BLaER1 treated with 17β-estradiol and CSF1 and Interleukin-3, amounts not matched to agents 10 nM and 100 nM (cell line): ENCODE data around the gene RNF4.
A peak's percentile ranks its signal among the peaks of the same experiment; 100 is the strongest.

Experiments used
- H3K27ac ChIP-seq, 11 experiments: shearing (Covaris generic); formaldehyde crosslinking; 2 replicates each; pipeline ENCODE4 v1.8.1; 2022
- H3K27me3 ChIP-seq, 11 experiments: shearing (Covaris generic); formaldehyde crosslinking; 2 replicates each; pipeline ENCODE4 v1.8.1; 2022
- H3K36me3 ChIP-seq, 11 experiments: shearing (Covaris generic); formaldehyde crosslinking; 2 replicates each; pipeline ENCODE4 v1.8.1; 2022
- H3K4me1 ChIP-seq, 10 experiments: shearing (Covaris generic); formaldehyde crosslinking; 2 replicates each; pipeline ENCODE4 v1.8.1; 2022
- H3K4me2 ChIP-seq, 11 experiments: shearing (Covaris generic); formaldehyde crosslinking; 2 replicates each; pipeline ENCODE4 v1.8.1; 2022
- H3K4me3 ChIP-seq, 10 experiments: shearing (Covaris generic); formaldehyde crosslinking; 2 replicates each; pipeline ENCODE4 v1.8.1; 2022
- H3K9ac ChIP-seq, 11 experiments: shearing (Covaris generic); formaldehyde crosslinking; 2 replicates each; pipeline ENCODE4 v1.8.1; 2022
- H3K9me3 ChIP-seq, 11 experiments: shearing (Covaris generic); formaldehyde crosslinking; replicated peaks in 1 of 11; 2 replicates each; pipeline ENCODE4 v1.8.1; 2022
- H4K20me1 ChIP-seq, 11 experiments: shearing (Covaris generic); formaldehyde crosslinking; 2 replicates each; pipeline ENCODE4 v1.8.1; 2022
- Cebpa-rat ChIP-seq, 11 experiments: shearing (Covaris generic); IDR thresholded peaks; 2 replicates each; pipeline ENCODE4 v1.8.1; 2022

Gene RNF4

DNA sequence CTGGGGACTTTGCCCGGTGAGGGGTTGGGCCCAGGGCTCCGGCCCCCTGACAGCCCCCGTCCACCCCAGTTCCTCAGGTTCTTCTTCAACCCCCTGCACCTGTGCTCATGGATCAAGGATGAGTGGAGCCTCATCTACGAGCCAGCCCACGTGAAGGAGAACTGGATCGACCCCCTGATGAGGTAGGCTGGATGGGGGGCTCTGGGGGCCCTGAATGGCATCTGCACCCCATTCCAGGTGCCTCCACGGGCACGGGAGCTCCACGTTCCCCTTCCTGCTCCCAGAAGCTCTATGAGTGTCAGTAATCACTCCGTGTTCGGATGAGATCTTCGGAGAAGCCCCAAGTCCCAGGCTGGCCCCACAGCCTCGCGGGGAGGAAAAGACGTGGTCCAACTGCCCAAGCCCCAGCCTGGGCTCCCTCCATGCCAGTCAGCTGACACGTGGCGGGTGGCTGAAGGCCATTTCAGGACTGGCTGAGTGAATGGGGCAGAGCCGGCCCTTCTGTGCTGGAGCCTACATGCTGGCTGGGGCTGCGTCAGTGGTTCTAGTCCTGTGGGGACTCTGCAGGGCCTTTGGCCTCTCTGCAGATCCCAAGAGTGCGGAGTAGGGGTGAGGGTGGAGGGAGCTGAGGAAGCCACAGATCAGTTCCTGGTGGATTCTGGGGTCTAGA is 25.7 kb upstream of the RNF4 start:
- Histone ChIP-seq H3K27me3 (no peaks in the 10 kb centered on the region), H3K4me2 (no peak overlapping the region), H3K9me3 (0 out of 22 replicates have a peak, but pooled peaks cover 0 to 8% (median 0%) of the 10 kb centered on the region in 11 experiments), H3K36me3 (no peaks in the 10 kb centered on the region), H4K20me1 (no peaks in the 10 kb centered on the region; a peak in 1 of 22 replicates), H3K9ac (0 out of 22 replicates have a peak overlapping the region, but pooled peaks of 1 of the 11 experiments have one; percentile 7), H3K27ac (no peak overlapping the region), H3K4me3 (no peak overlapping the region), H3K4me1 (peaks cover 0 to 13% (median 5%) of the 10 kb centered on the region in 10 experiments; a peak in 9 of 20 replicates)
- no peak for TF ChIP-seq Cebpa-rat (IDR thresholded peaks at IDR 0.05)

DNA sequence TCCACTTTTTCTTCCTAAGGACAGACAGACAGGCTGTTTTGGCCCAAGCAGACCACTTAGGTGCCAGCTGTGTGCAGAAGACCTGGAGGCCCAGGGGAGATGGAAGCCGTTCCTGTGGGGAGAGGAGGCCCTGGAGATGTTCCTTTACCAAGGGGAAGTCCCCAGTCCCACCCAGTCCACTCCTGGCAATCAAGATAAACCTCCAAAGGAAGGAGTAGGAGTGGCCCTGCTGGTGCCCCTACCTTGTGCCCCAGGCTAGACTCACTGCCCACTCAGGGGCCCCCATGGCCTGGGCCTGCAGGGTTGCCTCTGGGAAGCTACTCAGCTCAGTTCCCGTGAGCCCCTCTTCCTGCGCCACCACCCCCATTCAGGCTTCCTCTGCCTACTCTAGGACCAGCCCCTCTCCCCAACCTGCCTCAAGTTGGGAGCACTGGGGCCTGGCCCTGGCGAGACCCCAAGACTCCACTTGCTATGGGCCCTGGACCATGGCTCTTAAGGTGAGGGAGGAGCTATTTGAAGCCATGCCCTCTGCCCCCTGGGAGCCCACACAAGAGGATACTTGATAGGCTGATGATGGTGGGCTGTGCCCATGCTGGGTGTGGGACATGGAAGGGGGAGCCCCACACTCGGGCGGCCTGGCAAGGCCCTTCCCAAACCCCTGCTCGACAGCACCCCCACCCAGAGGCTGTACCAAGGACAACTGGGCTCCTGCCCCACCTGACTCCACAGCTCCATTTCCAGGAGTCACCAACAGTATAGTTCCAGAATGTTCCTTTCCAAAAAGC is 24.8 kb upstream of the RNF4 start:
- Histone ChIP-seq H3K4me3 (no peak overlapping the region), H3K36me3 (no peaks in the 10 kb centered on the region), H3K9ac (0 out of 22 replicates have a peak overlapping the region, but pooled peaks of 1 of the 11 experiments have one; percentile 7), H3K27me3 (no peaks in the 10 kb centered on the region), H3K9me3 (0 out of 22 replicates have a peak, but pooled peaks cover 0 to 8% (median 0%) of the 10 kb centered on the region in 11 experiments), H4K20me1 (no peaks in the 10 kb centered on the region; a peak in 1 of 22 replicates), H3K4me1 (peaks cover 0 to 13% (median 5%) of the 10 kb centered on the region in 10 experiments; a peak in 9 of 20 replicates), H3K4me2 (no peak overlapping the region; a peak in 1 of 22 replicates), H3K27ac (no peak overlapping the region)
- TF ChIP-seq Cebpa-rat (IDR thresholded peaks at IDR 0.05), result no peak

DNA sequence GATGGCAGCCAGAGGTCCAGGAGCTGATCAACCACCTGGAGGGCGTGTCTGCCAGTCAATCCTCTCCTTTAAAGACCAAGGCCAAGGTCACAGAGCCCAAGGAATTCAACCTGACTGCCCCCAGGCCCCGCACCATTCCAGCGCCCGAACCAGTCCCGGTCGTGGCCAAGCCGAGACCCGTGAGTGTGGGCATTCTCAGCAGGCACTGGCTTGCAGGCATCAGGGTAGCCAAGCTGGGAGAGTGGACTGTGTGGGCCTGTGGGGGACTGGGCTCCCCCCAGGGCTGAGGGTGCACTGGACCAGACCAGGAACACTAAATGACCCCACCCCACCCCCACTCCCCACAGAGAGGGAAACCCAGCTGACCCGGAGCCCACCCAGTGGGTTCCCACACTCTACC is 23.8 kb upstream of the RNF4 start:
- TF ChIP-seq Cebpa-rat (IDR thresholded peaks at IDR 0.05), result no peak
- Histone ChIP-seq H3K4me1 (peaks cover 0 to 16% (median 5%) of the 10 kb centered on the region in 10 experiments; a peak in 10 of 20 replicates), H3K4me3 (no peak overlapping the region), H3K27me3 (no peaks in the 10 kb centered on the region), H4K20me1 (no peaks in the 10 kb centered on the region; a peak in 1 of 22 replicates), H3K27ac (no peak overlapping the region), H3K4me2 (no peak overlapping the region), H3K36me3 (no peaks in the 10 kb centered on the region), H3K9me3 (0 out of 22 replicates have a peak, but pooled peaks cover 0 to 8% (median 0%) of the 10 kb centered on the region in 11 experiments), H3K9ac (no peak overlapping the region)

DNA sequence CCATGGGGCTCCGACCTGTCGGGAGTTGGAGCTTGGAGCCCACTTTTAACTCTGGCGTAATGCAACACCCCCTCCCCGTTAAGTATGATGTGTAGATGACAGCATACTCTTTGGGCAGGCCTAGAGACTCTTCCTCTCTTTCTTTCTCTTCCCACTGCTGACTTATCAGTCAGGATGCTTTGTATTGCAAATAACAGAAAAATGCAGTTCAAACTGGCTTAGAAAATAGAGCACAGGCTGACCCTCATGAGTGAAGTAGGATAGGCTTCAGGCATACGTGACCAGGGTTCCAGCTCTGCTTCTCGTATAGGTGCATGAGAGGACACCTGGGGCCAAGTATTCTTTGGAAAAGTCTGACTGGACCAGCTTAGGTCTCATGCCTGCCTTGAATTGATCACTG is 23.3 kb upstream of the RNF4 start:
- Histone ChIP-seq H3K4me3 (no peak overlapping the region), H3K27ac (no peak overlapping the region), H3K27me3 (no peaks in the 10 kb centered on the region), H3K4me1 (peaks cover 0 to 19% (median 5%) of the 10 kb centered on the region in 10 experiments; a peak in 10 of 20 replicates), H3K9ac (no peak overlapping the region), H4K20me1 (peaks cover 0 to 4% (median 0%) of the 10 kb centered on the region in 11 experiments; a peak in 2 of 22 replicates), H3K9me3 (0 out of 22 replicates have a peak, but pooled peaks cover 0 to 8% (median 0%) of the 10 kb centered on the region in 11 experiments), H3K4me2 (no peak overlapping the region), H3K36me3 (no peaks in the 10 kb centered on the region)
- TF ChIP-seq Cebpa-rat (IDR thresholded peaks at IDR 0.05), result no peak

DNA sequence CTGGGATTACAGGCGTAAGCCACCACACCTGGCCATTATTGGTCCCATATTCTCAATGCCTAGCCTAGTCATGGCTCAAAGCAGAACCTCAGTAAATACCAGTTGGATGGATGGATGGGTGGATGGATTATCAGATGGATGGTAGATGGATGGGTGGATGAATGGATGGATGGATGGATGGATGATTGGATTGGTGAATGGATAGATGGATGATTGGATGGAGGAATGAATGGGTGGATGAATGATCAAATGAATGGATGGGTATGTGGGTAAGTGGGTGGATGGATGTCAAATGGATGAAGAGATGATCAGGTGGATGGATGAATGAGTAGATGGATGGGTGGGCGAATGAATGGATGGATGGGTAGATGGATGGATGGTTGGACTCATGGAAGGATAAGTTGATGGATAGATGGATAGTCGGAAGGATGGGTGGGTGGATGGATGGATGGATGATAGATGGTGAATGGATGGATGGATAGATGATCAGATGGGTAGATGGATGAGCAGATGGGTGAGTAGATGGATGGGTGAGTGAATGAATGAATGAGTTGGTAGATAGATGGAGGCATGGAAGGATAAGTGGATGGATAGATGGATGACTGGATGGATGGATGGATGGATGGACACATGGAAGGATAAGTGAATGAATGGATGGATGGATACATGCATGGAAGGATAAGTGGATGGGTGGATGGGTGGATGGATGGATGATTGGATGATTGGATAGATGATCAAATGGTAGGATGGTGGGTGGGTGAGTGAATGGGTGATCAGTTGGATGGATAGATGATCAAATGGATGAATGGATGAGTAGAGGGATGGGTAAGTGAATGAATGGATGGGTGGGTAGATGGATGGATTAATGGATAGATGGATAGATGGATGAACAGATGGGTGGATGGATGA is 22.0 kb upstream of the RNF4 start:
- Histone ChIP-seq H3K27me3 (no peaks in the 10 kb centered on the region), H3K4me1 (peaks cover 0 to 14% (median 2%) of the 10 kb centered on the region in 10 experiments; a peak in 9 of 20 replicates), H3K9ac (no peak overlapping the region), H4K20me1 (peaks cover 0 to 11% (median 0%) of the 10 kb centered on the region in 11 experiments; a peak in 2 of 22 replicates), H3K27ac (no peak overlapping the region), H3K4me2 (no peak overlapping the region), H3K9me3 (0 out of 22 replicates have a peak, but pooled peaks cover 0 to 8% (median 0%) of the 10 kb centered on the region in 11 experiments), H3K36me3 (no peaks in the 10 kb centered on the region), H3K4me3 (no peak overlapping the region)
- TF ChIP-seq Cebpa-rat (IDR thresholded peaks at IDR 0.05), result no peak

DNA sequence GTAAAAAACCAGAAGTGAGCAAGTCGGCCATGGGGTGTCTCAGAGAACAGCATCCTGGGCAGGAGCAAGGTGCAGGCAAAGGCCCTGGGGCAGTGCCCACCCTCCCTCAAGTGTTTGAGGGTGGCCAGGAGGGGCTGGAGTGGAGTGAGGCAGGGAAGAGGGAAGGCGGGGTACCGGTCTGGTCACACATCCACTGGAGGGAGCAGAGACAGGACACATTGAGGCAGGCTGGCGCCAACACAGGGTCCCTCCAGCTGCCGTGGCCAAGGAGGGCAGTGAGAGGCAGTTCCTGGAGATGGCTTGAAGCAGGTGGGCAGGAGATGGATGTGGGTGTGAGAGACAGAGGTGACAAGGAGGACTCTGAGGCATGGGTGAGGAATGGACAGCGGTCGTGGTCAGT is 20.3 kb upstream of the RNF4 start:
- no peak overlapping the region for H3K27ac ChIP-seq
- peaks cover 0 to 25% (median 14%) of the 10 kb centered on the region in 10 experiments; a peak in 11 of 20 replicates for H3K4me1 ChIP-seq
- peaks cover 0 to 11% (median 0%) of the 10 kb centered on the region in 11 experiments; a peak in 1 of 22 replicates for H4K20me1 ChIP-seq
- H3K9me3 ChIP-seq, result 0 out of 22 replicates have a peak, but pooled peaks cover 0 to 8% (median 0%) of the 10 kb centered on the region in 11 experiments
- no peak overlapping the region for H3K4me2 ChIP-seq
- H3K27me3 ChIP-seq, result no peaks in the 10 kb centered on the region
- H3K36me3 ChIP-seq, result no peaks in the 10 kb centered on the region
- no peak for TF ChIP-seq Cebpa-rat (IDR thresholded peaks at IDR 0.05)
- no peak overlapping the region for H3K9ac ChIP-seq
- no peak overlapping the region for H3K4me3 ChIP-seq

DNA sequence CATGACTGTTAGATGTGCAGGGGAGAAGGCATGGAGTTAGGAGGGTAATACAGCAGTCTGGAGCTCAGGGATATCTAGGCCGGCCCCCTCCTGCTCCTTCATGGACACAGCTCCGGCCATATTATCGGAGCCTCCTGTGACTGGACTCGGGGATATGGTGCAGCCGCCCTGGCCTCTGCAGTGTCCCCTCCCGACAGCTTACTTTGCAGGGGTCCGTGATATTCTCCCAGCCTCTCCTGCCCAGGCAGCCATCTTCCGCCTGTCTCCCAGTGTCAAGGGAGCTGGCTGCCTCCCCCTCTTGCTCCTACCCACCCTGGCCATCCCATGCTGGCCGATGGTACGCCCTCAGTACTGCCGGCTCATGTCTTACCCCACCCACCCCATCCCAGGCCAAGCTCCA is 19.9 kb upstream of the RNF4 start:
- Histone ChIP-seq H3K36me3 (no peaks in the 10 kb centered on the region), H4K20me1 (peaks cover 0 to 11% (median 0%) of the 10 kb centered on the region in 11 experiments; a peak in 1 of 22 replicates), H3K27ac (no peak overlapping the region), H3K4me3 (no peak overlapping the region), H3K27me3 (no peaks in the 10 kb centered on the region), H3K9me3 (0 out of 22 replicates have a peak, but pooled peaks cover 0 to 8% (median 0%) of the 10 kb centered on the region in 11 experiments), H3K9ac (no peak overlapping the region), H3K4me2 (no peak overlapping the region), H3K4me1 (peaks cover 0 to 30% (median 17%) of the 10 kb centered on the region in 10 experiments; a peak in 11 of 20 replicates)
- no peak for TF ChIP-seq Cebpa-rat (IDR thresholded peaks at IDR 0.05)
